OCI-LY7 (cell line): Measurements from ENCODE around the gene NALCN. TPM values are rescaled to one million over a fixed set of nuclear protein-coding genes. Genes with fewer than 3 reads are reported as not detected.

Experiments used
- BruUV-seq: library from RNA; stranded (reverse); fragments of 400-500 nt; replicated peaks from 2 replicates; lab custom pipeline; 2021; lab: Mats Ljungman, UMichigan
- CTCF ChIA-PET: fragments of 300-600 bp; sonication (Branson Sonifier 250); formaldehyde crosslinking; loops from one replicate; lab custom pipeline; 2022; ENCODE audit warnings: antibody characterized with exemption; ENCODE audit not compliant: unreplicated experiment; lab: Charles Lee
- POLR2A ChIA-PET: fragments of 300-600 bp; sonication (Branson Sonifier 250); formaldehyde crosslinking; loops from one replicate; lab custom pipeline; 2022; ENCODE audit warnings: antibody characterized with exemption; lab: Charles Lee
- DNase-seq: peaks from one replicate; pipeline ENCODE4 v3.0.0-alpha.2; 2015; ENCODE audit warnings: low spot score
- H2AFZ ChIP-seq: fragments of 200-600 bp; sonication (generic), shearing (Covaris generic); 2 replicates; pipeline ENCODE4 v1.6.1; 2014; ENCODE audit warnings: mild to moderate bottlenecking, antibody characterized with exemption, low read length, moderate library complexity
- H3K27ac ChIP-seq: fragments of 200-600 bp; sonication (generic); 2 replicates; pipeline ENCODE4 v1.5.1; 2014; ENCODE audit warnings: mixed run types, low read depth, mild to moderate bottlenecking, moderate library complexity, low read length, inconsistent platforms; ENCODE audit not compliant: poor library complexity, severe bottlenecking
- H3K36me3 ChIP-seq: fragments of 200-600 bp; sonication (generic); 2 replicates; pipeline ENCODE4 v1.6.1; 2014; ENCODE audit warnings: mild to moderate bottlenecking, antibody characterized with exemption, low read length, moderate library complexity, mixed read lengths; ENCODE audit not compliant: insufficient read depth
- H3K4me1 ChIP-seq: fragments of 200-600 bp; sonication (generic); 2 replicates; pipeline ENCODE4 v1.5.1; 2014; ENCODE audit warnings: mild to moderate bottlenecking, low read length; ENCODE audit not compliant: insufficient read depth, poor library complexity, severe bottlenecking
- H3K4me2 ChIP-seq: fragments of 200-600 bp; sonication (generic); 2 replicates; pipeline ENCODE4 v1.6.1; 2014; ENCODE audit warnings: mild to moderate bottlenecking, low read length
- H3K4me3 ChIP-seq: fragments of 200-600 bp; sonication (generic); 2 replicates; pipeline ENCODE4 v1.5.1; 2014; ENCODE audit warnings: mild to moderate bottlenecking, low read depth, low read length; ENCODE audit not compliant: poor library complexity, severe bottlenecking
- H3K79me2 ChIP-seq: fragments of 200-600 bp; sonication (generic); 2 replicates; pipeline ENCODE4 v1.6.1; 2016; ENCODE audit warnings: low read depth, mild to moderate bottlenecking, low read length, moderate library complexity, mixed read lengths; ENCODE audit not compliant: insufficient read depth
- H3K9me2 ChIP-seq: fragments of 200-600 bp; sonication (generic); 2 replicates; pipeline ENCODE4 v1.6.1; 2016; ENCODE audit warnings: mild to moderate bottlenecking, low read length, mixed read lengths; ENCODE audit not compliant: insufficient read depth
- H3K9me3 ChIP-seq: fragments of 200-600 bp; sonication (generic); 2 replicates; pipeline ENCODE4 v1.6.1; 2014; ENCODE audit warnings: mild to moderate bottlenecking, mixed run types, low read length, mixed read lengths
- H4K20me1 ChIP-seq: fragments of 200-600 bp; sonication (generic); 2 replicates; pipeline ENCODE4 v1.6.1; 2014; ENCODE audit warnings: mild to moderate bottlenecking, antibody characterized with exemption, low read length, moderate library complexity, mixed read lengths; ENCODE audit not compliant: insufficient read depth
- EZH2phosphoT487 ChIP-seq: fragments of 200-600 bp; sonication (generic); IDR thresholded peaks from 2 replicates; pipeline ENCODE4 v1.6.1; 2018; ENCODE audit warnings: low read depth, borderline replicate concordance, mild to moderate bottlenecking, mixed run types, antibody characterized with exemption, low read length, moderate library complexity, mixed read lengths
- intact Hi-C: fragments of 100-400 bp; cut with micrococcal nuclease; formaldehyde crosslinking; loops from one replicate; pipeline ENCODE4 v1.10.0; 2022; ENCODE audit not compliant: unreplicated experiment
- total RNA-seq, 2 experiments: library from RNA; depleted of rRNA in 1 of 2; stranded (reverse); fragments of >200 nt in 1 of 2; shearing (Covaris generic) in 1 of 2; gene quantifications; 2 replicates each; pipeline ENCODE4 v1.2.3, GENCODE V29; 2014 to 2022
- TF ChIP-seq, protein P1 (sequence below): fragments of 200-600 bp; sonication (generic); conservative IDR thresholded peaks from 2 replicates; pipeline ENCODE4 v1.5.1; 2014; ENCODE audit warnings: mild to moderate bottlenecking, antibody characterized with exemption, low read length, moderate library complexity, mixed read lengths

Gene NALCN
- total RNA-seq, 2 experiments from 2014 or later = not detected

DNA sequence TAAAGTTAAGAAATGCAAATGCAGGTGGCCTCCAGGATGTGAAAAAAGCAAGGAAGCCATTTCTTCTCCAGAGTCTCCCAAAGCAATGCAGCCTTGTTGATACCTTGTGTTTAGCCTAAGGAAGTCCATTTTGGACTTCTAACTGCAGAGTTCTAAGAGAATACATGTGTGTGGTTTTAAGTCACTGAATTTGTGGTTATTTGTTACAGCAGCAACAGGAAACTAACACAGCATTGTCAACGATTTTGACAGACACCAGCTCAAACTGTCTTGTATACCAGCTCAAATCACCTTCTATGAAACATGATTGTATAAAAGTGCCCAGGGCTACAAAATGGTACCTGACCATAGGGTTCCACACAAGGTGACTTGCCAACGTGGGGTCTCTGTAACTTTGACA, 151.4 kb downstream of the NALCN start:
- DNase-seq = no peak
- CTCF ChIA-PET = no interaction called here
- no peak overlapping the region for H3K4me2 ChIP-seq
- no peaks in the 10 kb centered on the region for H3K36me3 ChIP-seq
- POLR2A ChIA-PET = no interaction called here
- H4K20me1 ChIP-seq = no peaks in the 10 kb centered on the region
- intact Hi-C loops = no loop called here
- TF ChIP-seq, protein P1, sequence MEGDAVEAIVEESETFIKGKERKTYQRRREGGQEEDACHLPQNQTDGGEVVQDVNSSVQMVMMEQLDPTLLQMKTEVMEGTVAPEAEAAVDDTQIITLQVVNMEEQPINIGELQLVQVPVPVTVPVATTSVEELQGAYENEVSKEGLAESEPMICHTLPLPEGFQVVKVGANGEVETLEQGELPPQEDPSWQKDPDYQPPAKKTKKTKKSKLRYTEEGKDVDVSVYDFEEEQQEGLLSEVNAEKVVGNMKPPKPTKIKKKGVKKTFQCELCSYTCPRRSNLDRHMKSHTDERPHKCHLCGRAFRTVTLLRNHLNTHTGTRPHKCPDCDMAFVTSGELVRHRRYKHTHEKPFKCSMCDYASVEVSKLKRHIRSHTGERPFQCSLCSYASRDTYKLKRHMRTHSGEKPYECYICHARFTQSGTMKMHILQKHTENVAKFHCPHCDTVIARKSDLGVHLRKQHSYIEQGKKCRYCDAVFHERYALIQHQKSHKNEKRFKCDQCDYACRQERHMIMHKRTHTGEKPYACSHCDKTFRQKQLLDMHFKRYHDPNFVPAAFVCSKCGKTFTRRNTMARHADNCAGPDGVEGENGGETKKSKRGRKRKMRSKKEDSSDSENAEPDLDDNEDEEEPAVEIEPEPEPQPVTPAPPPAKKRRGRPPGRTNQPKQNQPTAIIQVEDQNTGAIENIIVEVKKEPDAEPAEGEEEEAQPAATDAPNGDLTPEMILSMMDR = no peak
- no peak for TF ChIP-seq EZH2phosphoT487
- H3K79me2 ChIP-seq = no peaks in the 10 kb centered on the region
- no TSS peak for BruUV-seq
- H3K9me2 ChIP-seq = no peaks in the 10 kb centered on the region
- H3K27ac ChIP-seq = no peak overlapping the region
- no peak overlapping the region for H3K4me3 ChIP-seq
- no peaks in the 10 kb centered on the region for H3K4me1 ChIP-seq
- no peak overlapping the region for H2AFZ ChIP-seq
- H3K9me3 ChIP-seq = no peaks in the 10 kb centered on the region

DNA sequence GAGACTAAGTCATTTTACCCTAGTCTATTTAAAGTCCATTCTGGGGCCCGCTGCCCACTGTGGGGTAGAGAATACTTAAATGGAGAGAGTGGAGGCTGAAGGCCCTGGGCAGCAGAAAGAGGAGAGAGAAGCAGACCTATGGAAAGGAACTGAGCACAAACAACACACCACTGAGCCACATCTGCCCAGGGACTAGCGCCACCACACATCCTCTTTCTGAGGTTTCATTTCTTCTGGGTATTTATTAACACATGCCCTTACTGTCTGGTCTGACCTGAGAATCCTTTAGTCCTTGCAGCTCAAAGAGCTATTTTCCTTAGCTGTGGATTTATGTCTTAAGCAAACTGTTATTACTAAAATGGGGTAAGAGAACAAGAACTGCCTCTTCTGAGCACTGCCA, 154.0 kb downstream of the NALCN start:
- H3K79me2 ChIP-seq = no peaks in the 10 kb centered on the region
- H3K4me1 ChIP-seq = no peaks in the 10 kb centered on the region
- intact Hi-C loops = no loop called here
- TF ChIP-seq, protein P1 = no peak
- TF ChIP-seq EZH2phosphoT487 = no peak
- H3K9me2 ChIP-seq = no peaks in the 10 kb centered on the region
- no peaks in the 10 kb centered on the region for H3K9me3 ChIP-seq
- H3K4me2 ChIP-seq = no peak overlapping the region
- no TSS peak for BruUV-seq
- no peak overlapping the region for H3K4me3 ChIP-seq
- H3K36me3 ChIP-seq = no peaks in the 10 kb centered on the region
- CTCF ChIA-PET = no interaction called here
- POLR2A ChIA-PET = no interaction called here
- no peak for DNase-seq
- H2AFZ ChIP-seq = no peak overlapping the region
- no peaks in the 10 kb centered on the region for H4K20me1 ChIP-seq
- no peak overlapping the region for H3K27ac ChIP-seq

DNA sequence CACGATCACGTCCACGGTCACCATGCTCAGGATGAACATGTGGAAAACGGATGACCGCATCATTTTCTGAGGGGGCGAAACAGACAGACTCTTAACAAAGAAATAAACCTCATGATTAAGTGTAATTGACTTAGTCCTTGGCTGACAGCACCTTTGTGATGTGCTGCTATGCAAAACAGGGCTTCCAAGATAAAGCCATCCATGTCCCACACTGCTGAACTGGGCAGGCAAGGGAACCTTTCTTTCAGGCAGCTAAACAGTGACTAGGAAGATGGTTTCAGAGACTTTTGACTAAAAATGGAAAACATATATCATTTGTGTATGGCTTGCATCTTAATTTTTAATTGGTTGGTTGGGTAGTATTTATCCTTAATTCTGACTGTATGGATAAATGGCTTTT, 157.8 kb downstream of the NALCN start:
- intact Hi-C loops = no loop called here
- Histone ChIP-seq H3K36me3 (no peaks in the 10 kb centered on the region), H3K9me2 (no peaks in the 10 kb centered on the region), H3K4me3 (no peak overlapping the region), H3K79me2 (no peaks in the 10 kb centered on the region), H3K9me3 (no peaks in the 10 kb centered on the region), H4K20me1 (no peaks in the 10 kb centered on the region), H2AFZ (no peak overlapping the region), H3K27ac (no peak overlapping the region), H3K4me1 (no peaks in the 10 kb centered on the region), H3K4me2 (no peak overlapping the region)
- BruUV-seq = no TSS peak
- DNase-seq = no peak
- no peak for TF ChIP-seq EZH2phosphoT487
- TF ChIP-seq, protein P1 = no peak
- CTCF ChIA-PET = no interaction called here
- POLR2A ChIA-PET = no interaction called here
